IMR-90 (cell line): ENCODE results near the gene WDR43. TPM values are rescaled to one million over a fixed set of nuclear protein-coding genes. Genes with fewer than 3 reads are reported as not detected.

Experiments used
- ATAC-seq: fragments of 200-7000 bp; cut with Tn5 transposase; 2 replicates; pipeline ENCODE4 v1.9.1; 2020; ENCODE audit warnings: low read depth, mild to moderate bottlenecking, moderate library complexity
- BruUV-seq: library from RNA; stranded (reverse); fragments of 400-500 nt; replicated peaks from 2 replicates; lab custom pipeline; 2021; lab: Mats Ljungman, UMichigan
- CTCF ChIA-PET: fragments of 300-600 bp; formaldehyde crosslinking; extraction: SDS; loops from one replicate; lab custom pipeline; 2021; ENCODE audit warnings: antibody characterized with exemption; lab: Yijun Ruan, JAX
- POLR2A ChIA-PET: fragments of 300-600 bp; sonication (Branson Sonifier 250); formaldehyde crosslinking; loops from one replicate; lab custom pipeline; 2022; ENCODE audit warnings: antibody characterized with exemption; ENCODE audit not compliant: unreplicated experiment; lab: Charles Lee
- DNase-seq: peaks from one replicate; pipeline ENCODE4 v3.0.0; 2013
- H2AFZ ChIP-seq: replicated peaks from 2 replicates; pipeline ENCODE3; 2013; ENCODE audit warnings: low read length, mild to moderate bottlenecking; ENCODE audit not compliant: poor library complexity
- H2AK5ac ChIP-seq: 2 replicates; pipeline ENCODE4 v1.6.1; 2013; ENCODE audit warnings: low read depth, low read length, inconsistent platforms
- H2AK9ac ChIP-seq: replicated peaks from 2 replicates; pipeline ENCODE3; 2013; ENCODE audit warnings: mild to moderate bottlenecking, low read depth, low read length, moderate library complexity; ENCODE audit not compliant: poor library complexity
- H2BK120ac ChIP-seq: 2 replicates; pipeline ENCODE4 v1.6.1; 2013; ENCODE audit warnings: low read depth, low read length, inconsistent platforms
- H2BK15ac ChIP-seq: 3 replicates; pipeline ENCODE4 v1.6.1; 2013; ENCODE audit warnings: low read depth, low read length, inconsistent platforms
- H2BK20ac ChIP-seq: 2 replicates; pipeline ENCODE4 v1.6.1; 2013; ENCODE audit warnings: low read depth, mild to moderate bottlenecking, inconsistent platforms, low read length, moderate library complexity
- H2BK5ac ChIP-seq: 2 replicates; pipeline ENCODE4 v1.6.1; 2013; ENCODE audit warnings: mild to moderate bottlenecking, low read depth, low read length, inconsistent platforms; ENCODE audit not compliant: poor library complexity, severe bottlenecking
- H3K14ac ChIP-seq: replicated peaks from 2 replicates; pipeline ENCODE4 v1.6.1; 2013; ENCODE audit warnings: low read depth, low read length, inconsistent platforms
- H3K18ac ChIP-seq: 2 replicates; pipeline ENCODE4 v1.6.1; 2013; ENCODE audit warnings: low read depth, low read length, control low read depth
- H3K23ac ChIP-seq: 2 replicates; pipeline ENCODE4 v1.6.1; 2013; ENCODE audit warnings: low read depth, low read length, inconsistent platforms
- H3K27ac ChIP-seq: 2 replicates; pipeline ENCODE4 v1.5.1; 2013; ENCODE audit warnings: mild to moderate bottlenecking, control low read depth, low read length; ENCODE audit not compliant: insufficient read depth
- H3K27me3 ChIP-seq: 2 replicates; pipeline ENCODE4 v1.6.1; 2013; ENCODE audit warnings: low read length; ENCODE audit not compliant: control insufficient read depth, insufficient read depth
- H3K36me3 ChIP-seq: 2 replicates; pipeline ENCODE4 v1.6.1; 2013; ENCODE audit warnings: low read length, mixed read lengths; ENCODE audit not compliant: control insufficient read depth, insufficient read depth
- H3K4ac ChIP-seq: 2 replicates; pipeline ENCODE4 v1.6.1; 2013; ENCODE audit warnings: low read depth, low read length, inconsistent platforms
- H3K4me1 ChIP-seq: 2 replicates; pipeline ENCODE4 v1.6.1; 2013; ENCODE audit warnings: low read length, mixed read lengths; ENCODE audit not compliant: control insufficient read depth, insufficient read depth
- H3K4me2 ChIP-seq: 2 replicates; pipeline ENCODE4 v1.6.1; 2013; ENCODE audit warnings: low read depth, mild to moderate bottlenecking, control low read depth, low read length, moderate library complexity
- H3K4me3 ChIP-seq: 2 replicates; pipeline ENCODE4 v1.5.1; 2013; ENCODE audit warnings: low read depth, mild to moderate bottlenecking, control low read depth, low read length, moderate library complexity; ENCODE audit not compliant: insufficient read depth
- H3K56ac ChIP-seq: 2 replicates; pipeline ENCODE4 v1.6.1; 2013; ENCODE audit warnings: low read length, inconsistent platforms; ENCODE audit not compliant: insufficient read depth; ENCODE audit errors: extremely low read depth
- H3K79me1 ChIP-seq, 2 experiments: 2 replicates each; pipeline ENCODE4 v1.6.1; 2013; ENCODE audit warnings: low read length in 2 of 2, inconsistent platforms in 1 of 2, low read depth in 1 of 2
- H3K9ac ChIP-seq: 2 replicates; pipeline ENCODE4 v1.6.1; 2013; ENCODE audit warnings: low read depth, low read length, control low read depth
- H3K9me1 ChIP-seq: 2 replicates; pipeline ENCODE4 v1.6.1; 2013; ENCODE audit warnings: low read length, inconsistent platforms; ENCODE audit not compliant: insufficient read depth
- H3K9me3 ChIP-seq: 2 replicates; pipeline ENCODE4 v1.6.1; 2013; ENCODE audit warnings: low read length; ENCODE audit not compliant: control insufficient read depth, insufficient read depth
- H4K20me1 ChIP-seq: 2 replicates; pipeline ENCODE4 v1.6.1; 2013; ENCODE audit warnings: low read length, inconsistent platforms; ENCODE audit not compliant: insufficient read depth
- H4K5ac ChIP-seq: 2 replicates; pipeline ENCODE4 v1.6.1; 2013; ENCODE audit warnings: mild to moderate bottlenecking, low read depth, low read length, control low read depth
- H4K8ac ChIP-seq, 2 experiments: 2 replicates each; pipeline ENCODE4 v1.6.1; 2013; ENCODE audit warnings: low read depth in 2 of 2, low read length in 2 of 2, control low read depth in 1 of 2, inconsistent platforms in 1 of 2
- H4K91ac ChIP-seq: 2 replicates; pipeline ENCODE4 v1.6.1; 2013; ENCODE audit warnings: low read depth, low read length, inconsistent platforms; ENCODE audit not compliant: insufficient read depth
- CHD1 ChIP-seq: IDR thresholded peaks from 2 replicates; pipeline ENCODE4 v1.6.1; 2012; ENCODE audit warnings: low read depth, low read length, improper control_type of control experiment
- ELK1 ChIP-seq: fragments of 150-350 bp; IDR thresholded peaks from 2 replicates; pipeline ENCODE4 v1.6.1; 2016; ENCODE audit warnings: low read depth, mild to moderate bottlenecking, low read length, moderate library complexity, borderline replicate concordance
- FOS ChIP-seq: fragments of 150-350 bp; IDR thresholded peaks from 2 replicates; pipeline ENCODE4 v1.6.1; 2016; ENCODE audit warnings: low read depth, low read length
- MXI1 ChIP-seq: IDR thresholded peaks from 2 replicates; pipeline ENCODE4 v1.6.1; 2012; ENCODE audit warnings: low read depth, mild to moderate bottlenecking, low read length, moderate library complexity, borderline replicate concordance
- RCOR1 ChIP-seq: IDR thresholded peaks from 2 replicates; pipeline ENCODE4 v1.6.1; 2012; ENCODE audit warnings: mild to moderate bottlenecking, low read length, improper control_type of control experiment; ENCODE audit not compliant: insufficient replicate concordance
- USF2 ChIP-seq: fragments of 150-350 bp; IDR thresholded peaks from 2 replicates; pipeline ENCODE4 v1.6.1; 2017; ENCODE audit warnings: mild to moderate bottlenecking, antibody characterized with exemption, low read length, low read depth
- WGBS, 2 experiments: methylation state at CpG; one replicate each; pipeline versions ENCODE4 v1.1.5 to v1.1.7; 2013; ENCODE audit warnings: missing lambda C conversion rate in 2 of 2; ENCODE audit not compliant: insufficient read length in 1 of 2; ENCODE audit errors: extremely low coverage in 2 of 2; 5-methylcytosine and 5-hydroxymethylcytosine counted together
- dilution Hi-C: fragments of 300-500 bp; cut with HindIII; formaldehyde crosslinking; loops from one replicate; pipeline ENCODE4 v1.14.3; 2018; ENCODE audit warnings: low sequenced_read_pairs; ENCODE audit not compliant: unreplicated experiment
- in situ Hi-C: fragments of 300-500 bp; cut with MboI; formaldehyde crosslinking; loops from 3 replicates; pipeline ENCODE4 v1.14.3; 2019; ENCODE audit warnings: low sequenced_read_pairs, inconsistent platforms, mixed read lengths
- intact Hi-C: fragments of 100-400 bp; cut with micrococcal nuclease; formaldehyde crosslinking; loops from 2 replicates; pipeline ENCODE4 v1.10.0; 2022
- polyA plus RNA-seq, 3 experiments: library from polyadenylated mRNA; depleted of rRNA; stranded (reverse); fragments of >200 nt; gene quantifications; 2 replicates each; pipeline ENCODE4 v1.2.3, GENCODE V29; 2012; ENCODE audit warnings: low replicate concordance in 1 of 3
- total RNA-seq: library from RNA; depleted of rRNA; stranded (reverse); fragments of >200 nt; gene quantifications from 2 replicates; pipeline ENCODE4 v1.2.3, GENCODE V29; 2012

WDR43 gene
- total and polyA plus RNA-seq, 2 of the 4 experiments (the other 2 are of a cell fraction) = 40.3 to 300 TPM

GRCh38 chr2:28979041-28979440 is 84.6 kb downstream of the WDR43 start:
- no peak overlapping the region for H2BK15ac ChIP-seq
- no peak overlapping the region for H3K4me2 ChIP-seq
- no peaks in the 10 kb centered on the region for H4K20me1 ChIP-seq
- 59% methylated on average over 7 of the region's 7 CpGs; no CpG with 5 or more reads in 1 of the 2 experiments for WGBS, 2 experiments
- H3K4me3 ChIP-seq = no peak overlapping the region
- intact Hi-C loops = no loop called here
- H3K27ac ChIP-seq = no peak overlapping the region
- in situ Hi-C loops = no loop called here
- ATAC-seq (no peak), DNase-seq (no peak)
- ChIA-PET CTCF (interaction anchor here (1.3 kb wide), 1 partner anchor 175 kb away, joined by 3 read pairs; no protein-coding TSS in a partner anchor), POLR2A (no interaction called here)
- no peak overlapping the region for H2BK120ac ChIP-seq
- H2AFZ ChIP-seq = peak overlapping the region; percentile 28
- TF ChIP-seq ELK1 = no peak
- TF ChIP-seq FOS = no peak
- TF ChIP-seq MXI1 = no peak
- no peak for TF ChIP-seq USF2
- no peak for TF ChIP-seq CHD1
- no peak for TF ChIP-seq RCOR1
- H4K8ac ChIP-seq = no peak overlapping the region
- H2BK5ac ChIP-seq = no peak overlapping the region
- H3K4ac ChIP-seq = no peak overlapping the region
- no peak overlapping the region for H3K14ac ChIP-seq
- H3K56ac ChIP-seq = no peak overlapping the region
- dilution Hi-C loops = no loop called here
- no peaks in the 10 kb centered on the region for H3K9me3 ChIP-seq
- H4K91ac ChIP-seq = no peak overlapping the region
- H3K9ac ChIP-seq = no peak overlapping the region
- no peak overlapping the region for H2AK9ac ChIP-seq
- H3K27me3 ChIP-seq = no peaks in the 10 kb centered on the region
- no peak overlapping the region for H3K18ac ChIP-seq
- BruUV-seq = no TSS peak
- H3K9me1 ChIP-seq = peaks cover 14% of the 10 kb centered on the region
- H3K36me3 ChIP-seq = no peaks in the 10 kb centered on the region
- H2AK5ac ChIP-seq = no peak overlapping the region
- peaks cover 20% of the 10 kb centered on the region for H3K4me1 ChIP-seq
- H3K23ac ChIP-seq = no peak overlapping the region
- no peak overlapping the region for H2BK20ac ChIP-seq
- H3K79me1 ChIP-seq = no peaks in the 10 kb centered on the region
- no peak overlapping the region for H4K5ac ChIP-seq
